MM.1S (cell line): ENCODE results near the gene YY2.

ENCODE experiments used
- DNase-seq: peaks from one replicate; pipeline ENCODE4 v3.0.0-alpha.2; 2015
- H2AFZ ChIP-seq: fragments of 300-600 bp; sonication (generic); 2 replicates; pipeline ENCODE4 v1.6.0; 2016; ENCODE audit warnings: antibody characterized with exemption, low read length
- H3F3A ChIP-seq: fragments of 300-600 bp; sonication (generic); 2 replicates; pipeline ENCODE4 v1.6.1; 2016; ENCODE audit warnings: mild to moderate bottlenecking, antibody characterized with exemption, low read length, moderate library complexity, mixed read lengths; ENCODE audit not compliant: insufficient read depth
- H3K27ac ChIP-seq: fragments of 300-600 bp; sonication (generic); 2 replicates; pipeline ENCODE4 v1.5.1; 2016; ENCODE audit warnings: mild to moderate bottlenecking, low read length
- H3K27me3 ChIP-seq: fragments of 300-600 bp; sonication (generic); replicated peaks from 2 replicates; pipeline ENCODE4 v1.6.0; 2016; ENCODE audit warnings: low read length; ENCODE audit not compliant: insufficient read depth
- H3K36me3 ChIP-seq: fragments of 300-600 bp; sonication (generic); replicated peaks from 2 replicates; pipeline ENCODE4 v1.6.1; 2016; ENCODE audit warnings: mild to moderate bottlenecking, low read length, mixed read lengths; ENCODE audit not compliant: insufficient read depth
- H3K4me1 ChIP-seq: fragments of 300-600 bp; sonication (generic); 2 replicates; pipeline ENCODE4 v1.6.1; 2016; ENCODE audit warnings: low read length, mixed read lengths
- H3K4me2 ChIP-seq: fragments of 300-600 bp; sonication (generic); 2 replicates; pipeline ENCODE4 v1.6.0; 2016; ENCODE audit warnings: low read depth, low read length
- H3K4me3 ChIP-seq: fragments of 300-600 bp; sonication (generic); 2 replicates; pipeline ENCODE4 v1.5.1; 2016; ENCODE audit warnings: low read length, mixed read lengths
- H3K79me2 ChIP-seq: fragments of 300-600 bp; sonication (generic); 2 replicates; pipeline ENCODE4 v1.6.1; 2016; ENCODE audit warnings: mixed run types, low read length, mixed read lengths
- H3K9ac ChIP-seq: fragments of 300-600 bp; sonication (generic); 2 replicates; pipeline ENCODE4 v1.6.1; 2016; ENCODE audit warnings: low read length, mixed read lengths
- H3K9me2 ChIP-seq: fragments of 300-600 bp; sonication (generic); replicated peaks from 2 replicates; pipeline ENCODE4 v1.6.1; 2016; ENCODE audit warnings: mild to moderate bottlenecking, low read length, mixed read lengths; ENCODE audit not compliant: insufficient read depth
- H3K9me3 ChIP-seq: fragments of 300-600 bp; sonication (generic); replicated peaks from 2 replicates; pipeline ENCODE4 v1.6.1; 2016; ENCODE audit warnings: mild to moderate bottlenecking, low read length, mixed read lengths; ENCODE audit not compliant: insufficient read depth
- H4K20me1 ChIP-seq: fragments of 300-600 bp; sonication (generic); 2 replicates; pipeline ENCODE4 v1.6.1; 2016; ENCODE audit warnings: mild to moderate bottlenecking, low read length, moderate library complexity, mixed read lengths; ENCODE audit not compliant: insufficient read depth
- EZH2 ChIP-seq: fragments of 300-600 bp; sonication (generic); optimal IDR thresholded peaks from 2 replicates; pipeline ENCODE3; 2017; ENCODE audit warnings: low read depth, mild to moderate bottlenecking, antibody characterized with exemption, low read length, mixed read lengths
- EZH2phosphoT487 ChIP-seq: fragments of 300-600 bp; sonication (generic); IDR thresholded peaks from 2 replicates; pipeline ENCODE4 v1.6.1; 2018; ENCODE audit warnings: antibody characterized with exemption, low read length
- TF ChIP-seq, protein P1 (sequence below): fragments of 300-600 bp; sonication (generic); IDR thresholded peaks from 2 replicates; pipeline ENCODE4 v1.5.1; 2016; ENCODE audit warnings: antibody characterized with exemption, low read length, mixed read lengths

The YY2 gene

DNA sequence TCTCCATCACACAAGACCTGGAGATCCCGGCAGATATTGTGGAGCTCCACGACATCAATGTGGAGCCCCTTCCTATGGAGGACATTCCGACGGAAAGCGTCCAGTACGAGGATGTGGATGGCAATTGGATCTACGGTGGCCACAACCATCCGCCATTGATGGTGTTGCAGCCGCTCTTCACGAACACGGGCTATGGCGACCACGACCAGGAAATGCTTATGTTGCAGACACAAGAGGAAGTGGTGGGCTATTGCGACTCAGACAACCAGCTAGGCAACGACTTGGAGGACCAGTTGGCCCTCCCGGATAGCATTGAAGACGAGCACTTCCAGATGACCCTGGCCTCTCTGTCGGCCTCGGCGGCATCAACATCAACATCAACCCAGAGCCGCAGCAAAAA, 717 bp downstream of the YY2 start:
- H3K79me2 ChIP-seq = no peaks in the 10 kb centered on the region
- H3K4me2 ChIP-seq = no peak overlapping the region
- H3K4me1 ChIP-seq = no peaks in the 10 kb centered on the region
- H3K9me3 ChIP-seq = no peaks in the 10 kb centered on the region
- H3K27me3 ChIP-seq = no peaks in the 10 kb centered on the region
- no peak overlapping the region for H3K9ac ChIP-seq
- no peaks in the 10 kb centered on the region for H4K20me1 ChIP-seq
- no peak for DNase-seq
- no peak for TF ChIP-seq EZH2phosphoT487
- TF ChIP-seq, protein P1, sequence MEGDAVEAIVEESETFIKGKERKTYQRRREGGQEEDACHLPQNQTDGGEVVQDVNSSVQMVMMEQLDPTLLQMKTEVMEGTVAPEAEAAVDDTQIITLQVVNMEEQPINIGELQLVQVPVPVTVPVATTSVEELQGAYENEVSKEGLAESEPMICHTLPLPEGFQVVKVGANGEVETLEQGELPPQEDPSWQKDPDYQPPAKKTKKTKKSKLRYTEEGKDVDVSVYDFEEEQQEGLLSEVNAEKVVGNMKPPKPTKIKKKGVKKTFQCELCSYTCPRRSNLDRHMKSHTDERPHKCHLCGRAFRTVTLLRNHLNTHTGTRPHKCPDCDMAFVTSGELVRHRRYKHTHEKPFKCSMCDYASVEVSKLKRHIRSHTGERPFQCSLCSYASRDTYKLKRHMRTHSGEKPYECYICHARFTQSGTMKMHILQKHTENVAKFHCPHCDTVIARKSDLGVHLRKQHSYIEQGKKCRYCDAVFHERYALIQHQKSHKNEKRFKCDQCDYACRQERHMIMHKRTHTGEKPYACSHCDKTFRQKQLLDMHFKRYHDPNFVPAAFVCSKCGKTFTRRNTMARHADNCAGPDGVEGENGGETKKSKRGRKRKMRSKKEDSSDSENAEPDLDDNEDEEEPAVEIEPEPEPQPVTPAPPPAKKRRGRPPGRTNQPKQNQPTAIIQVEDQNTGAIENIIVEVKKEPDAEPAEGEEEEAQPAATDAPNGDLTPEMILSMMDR = no peak
- no peak for TF ChIP-seq EZH2
- H3K4me3 ChIP-seq = no peak overlapping the region
- H3K27ac ChIP-seq = no peak overlapping the region
- H3K36me3 ChIP-seq = no peaks in the 10 kb centered on the region
- H2AFZ ChIP-seq = no peak overlapping the region
- no peaks in the 10 kb centered on the region for H3K9me2 ChIP-seq
- no peaks in the 10 kb centered on the region for H3F3A ChIP-seq

DNA sequence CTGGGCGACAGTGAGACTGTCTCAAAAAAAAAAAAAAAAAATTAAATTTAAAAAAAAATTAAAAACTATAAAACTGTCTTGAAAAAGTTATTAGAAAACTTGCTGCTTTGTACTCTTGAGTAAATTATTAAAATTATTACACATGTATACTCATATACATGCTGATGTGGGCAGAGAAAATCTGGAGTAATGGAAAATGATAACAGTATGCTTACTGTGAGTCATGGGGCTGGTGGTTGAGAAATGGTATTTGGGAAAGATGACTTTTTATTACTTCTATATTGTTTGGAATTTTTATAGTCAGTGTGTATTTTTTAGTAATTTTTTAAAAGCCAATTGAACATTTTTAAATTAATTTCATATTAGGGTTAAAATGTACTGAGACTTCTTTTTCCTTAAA, 7.5 kb downstream of the YY2 start:
- H3K27me3 ChIP-seq = no peaks in the 10 kb centered on the region
- no peaks in the 10 kb centered on the region for H3F3A ChIP-seq

DNA sequence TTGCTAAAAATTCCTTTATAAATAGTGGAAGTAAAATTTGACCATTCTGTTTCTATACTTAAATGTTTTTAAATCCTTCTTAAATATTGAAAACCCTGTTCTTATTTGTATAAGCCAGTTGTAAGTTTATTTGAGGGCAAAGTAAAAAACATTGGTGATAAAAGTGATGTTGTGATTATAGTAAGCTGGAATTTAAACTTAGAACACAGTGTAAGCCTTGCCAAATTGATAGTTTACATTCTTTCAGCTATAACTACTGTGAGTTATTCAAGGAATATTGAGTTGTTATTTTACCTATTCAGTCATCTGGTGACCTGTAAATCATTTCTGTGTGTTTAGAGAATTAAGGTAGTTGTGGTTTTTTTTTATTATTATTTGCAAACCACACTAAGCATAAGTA, 9.6 kb downstream of the YY2 start:
- Histone ChIP-seq H3F3A (no peaks in the 10 kb centered on the region), H3K9me2 (no peaks in the 10 kb centered on the region), H2AFZ (no peak overlapping the region), H3K36me3 (no peaks in the 10 kb centered on the region), H3K27me3 (no peaks in the 10 kb centered on the region), H3K4me2 (no peak overlapping the region), H3K9ac (no peak overlapping the region), H3K4me1 (no peaks in the 10 kb centered on the region), H4K20me1 (no peaks in the 10 kb centered on the region), H3K4me3 (no peak overlapping the region), H3K9me3 (no peaks in the 10 kb centered on the region), H3K27ac (no peak overlapping the region), H3K79me2 (no peaks in the 10 kb centered on the region)
- DNase-seq = no peak
- TF ChIP-seq EZH2 (no peak), EZH2phosphoT487 (no peak)
- TF ChIP-seq, protein P1 = no peak

More for the DNA sequence above, 7.5 kb downstream of the YY2 start:
- TF ChIP-seq EZH2 (no peak), EZH2phosphoT487 (no peak)
- TF ChIP-seq, protein P1 = no peak
- Histone ChIP-seq H2AFZ (no peak overlapping the region), H3K4me1 (no peaks in the 10 kb centered on the region), H3K9me2 (no peaks in the 10 kb centered on the region), H3K4me2 (no peak overlapping the region), H3K27ac (no peak overlapping the region), H3K79me2 (no peaks in the 10 kb centered on the region), H4K20me1 (no peaks in the 10 kb centered on the region), H3K4me3 (no peak overlapping the region), H3K36me3 (no peaks in the 10 kb centered on the region), H3K9me3 (no peaks in the 10 kb centered on the region), H3K9ac (no peak overlapping the region)
- no peak for DNase-seq
